Panc1 (cell line): ENCODE measurements around the gene TSPYL2. TPM values are rescaled to one million over a fixed set of nuclear protein-coding genes. Genes with fewer than 3 reads are reported as not detected.

ENCODE experiments used
- ATAC-seq: fragments of 200-7000 bp; cut with Tn5 transposase; 2 replicates; pipeline ENCODE4 v1.9.1; 2020; ENCODE audit warnings: mild to moderate bottlenecking, moderate library complexity
- BruUV-seq: library from RNA; stranded (reverse); fragments of 400-500 nt; replicated peaks from 2 replicates; lab custom pipeline; 2021; lab: Mats Ljungman, UMichigan
- CTCF ChIA-PET: fragments of 300-600 bp; sonication (Branson Sonifier 250); formaldehyde crosslinking; loops from one replicate; lab custom pipeline; 2022; ENCODE audit warnings: antibody characterized with exemption; lab: Charles Lee
- POLR2A ChIA-PET: fragments of 300-600 bp; sonication (Branson Sonifier 250); formaldehyde crosslinking; loops from one replicate; lab custom pipeline; 2022; ENCODE audit warnings: antibody characterized with exemption; lab: Charles Lee
- DNase-seq: peaks from one replicate; pipeline ENCODE4 v3.0.0-alpha.2; 2010; ENCODE audit warnings: low read depth, low spot score
- H3K27ac ChIP-seq: 2 replicates; pipeline ENCODE4 v1.5.1; 2011; ENCODE audit warnings: mild to moderate bottlenecking, low read length, inconsistent platforms
- H3K27me3 ChIP-seq: fragments of 200-500 bp; sonication (Bioruptor generic); 2 replicates; pipeline ENCODE4 v1.6.0; 2014; ENCODE audit warnings: low read length, inconsistent platforms; ENCODE audit not compliant: control insufficient read depth, insufficient read depth
- H3K36me3 ChIP-seq: fragments of 200-500 bp; sonication (Bioruptor generic); 2 replicates; pipeline ENCODE4 v1.5.1; 2014; ENCODE audit warnings: inconsistent platforms, mild to moderate bottlenecking, low read length, moderate library complexity; ENCODE audit not compliant: control insufficient read depth, insufficient read depth
- H3K4me1 ChIP-seq: 2 replicates; pipeline ENCODE4 v1.5.1; 2011; ENCODE audit warnings: inconsistent platforms, mild to moderate bottlenecking, low read length, moderate library complexity; ENCODE audit not compliant: control insufficient read depth, insufficient read depth
- H3K4me3 ChIP-seq, 2 experiments: 2 replicates each; pipeline ENCODE4 v1.5.1; 2011 to 2012; ENCODE audit warnings: low read depth in 2 of 2, low read length in 2 of 2, mild to moderate bottlenecking in 2 of 2, inconsistent platforms in 1 of 2, moderate library complexity in 1 of 2
- H3K9me3 ChIP-seq: fragments of 200-500 bp; sonication (Bioruptor generic); 2 replicates; pipeline ENCODE4 v1.5.1; 2014; ENCODE audit warnings: low read depth, mild to moderate bottlenecking, inconsistent platforms, low read length, moderate library complexity; ENCODE audit not compliant: control insufficient read depth, insufficient read depth
- CTCF ChIP-seq: fragments of 450-650 bp; IDR thresholded peaks from 2 replicates; pipeline ENCODE4 v1.5.1; 2017; ENCODE audit warnings: mild to moderate bottlenecking
- POLR2AphosphoS5 ChIP-seq: IDR thresholded peaks from 2 replicates; pipeline ENCODE4 v1.6.1; 2012; ENCODE audit warnings: mild to moderate bottlenecking, low read depth, low read length, moderate library complexity
- REST ChIP-seq, 2 experiments: IDR thresholded peaks; 2 replicates each; pipeline ENCODE4 v1.6.1; 2011 to 2012; ENCODE audit warnings: low read depth in 2 of 2, control low read depth in 1 of 2, low read length in 1 of 2, mild to moderate bottlenecking in 1 of 2, moderate library complexity in 1 of 2; ENCODE audit not compliant: insufficient read depth in 1 of 2
- SIN3A ChIP-seq: IDR thresholded peaks from 2 replicates; pipeline ENCODE4 v1.6.1; 2012; ENCODE audit warnings: low read depth, mild to moderate bottlenecking, low read length, moderate library complexity, borderline replicate concordance; ENCODE audit not compliant: insufficient read depth
- TCF7L2 ChIP-seq: IDR thresholded peaks from 2 replicates; pipeline ENCODE4 v1.6.1; 2011; ENCODE audit warnings: mild to moderate bottlenecking, low read depth, low read length, inconsistent platforms
- in situ Hi-C: cut with HindIII; loops from 2 replicates; pipeline ENCODE4 v1.10.0; 2016; ENCODE audit warnings: low sequenced_read_pairs, low pct_unique_long_range_greater_than_20kb
- intact Hi-C: fragments of 100-400 bp; cut with micrococcal nuclease; formaldehyde crosslinking; loops from one replicate; pipeline ENCODE4 v1.10.0; 2022; ENCODE audit not compliant: unreplicated experiment
- total RNA-seq: library from RNA; stranded (reverse); gene quantifications from one replicate; pipeline ENCODE4 v1.2.1, GENCODE V29; 2021; ENCODE audit not compliant: unreplicated experiment

Gene TSPYL2
- total RNA-seq, 1 experiment from 2014 or later: 25.0 TPM

- H3K9me3 ChIP-seq: no peaks in the 10 kb centered on the region
- H3K4me1 ChIP-seq: no peaks in the 10 kb centered on the region
- H3K4me3 ChIP-seq: no peak overlapping the region
- no peaks in the 10 kb centered on the region for H3K27me3 ChIP-seq
- BruUV-seq: no TSS peak
- ATAC-seq: no peak
- no peak for TF ChIP-seq CTCF
- no peak for TF ChIP-seq TCF7L2
- TF ChIP-seq POLR2AphosphoS5: no peak
- TF ChIP-seq REST (IDR thresholded peaks at IDR 0.05; ENCODE audit: insufficient read depth in 1 of 2, low read depth in 2 of 2, low read length in 1 of 2): no peak
- no peak for TF ChIP-seq SIN3A
- POLR2A ChIA-PET: no interaction called here
- in situ Hi-C loops: no loop called here
- H3K36me3 ChIP-seq: no peaks in the 10 kb centered on the region
- H3K27ac ChIP-seq: no peak overlapping the region
- CTCF ChIA-PET: no interaction called here
- intact Hi-C loops: no loop called here
- DNase-seq: no peak
These were observed 25.9 kb upstream of the TSPYL2 start for GRCh38 chrX:53056292-53056691.

GRCh38 chrX:53065104-53065503 is 17.1 kb upstream of the TSPYL2 start:
- Histone ChIP-seq H3K36me3 (no peaks in the 10 kb centered on the region), H3K4me3 (no peak overlapping the region), H3K9me3 (no peaks in the 10 kb centered on the region), H3K4me1 (no peaks in the 10 kb centered on the region), H3K27ac (no peak overlapping the region), H3K27me3 (no peaks in the 10 kb centered on the region)
- no peak for TF ChIP-seq CTCF
- no peak for TF ChIP-seq SIN3A
- no peak for TF ChIP-seq TCF7L2
- no peak for TF ChIP-seq POLR2AphosphoS5
- TF ChIP-seq REST (IDR thresholded peaks at IDR 0.05; ENCODE audit: insufficient read depth in 1 of 2, low read depth in 2 of 2, low read length in 1 of 2): no peak
- no TSS peak for BruUV-seq
- DNase-seq: no peak
- intact Hi-C loops: no loop called here
- ChIA-PET CTCF (interaction anchor here (0.6 kb wide), 1 partner anchor 142 kb away, joined by 7 read pairs; no protein-coding TSS in a partner anchor), POLR2A (no interaction called here)
- in situ Hi-C loops: no loop called here
- no peak for ATAC-seq
